Loucy (cell line): ENCODE data around the gene IFNG-AS1.

Experiments used
- H2AFZ ChIP-seq: fragments of 200-600 bp; sonication (generic); 2 replicates; pipeline ENCODE4 v1.6.0; 2016; ENCODE audit warnings: antibody characterized with exemption, mild to moderate bottlenecking, low read length, moderate library complexity
- H3F3A ChIP-seq: fragments of 200-600 bp; 2 replicates; pipeline ENCODE4 v1.6.0; 2016; ENCODE audit warnings: antibody characterized with exemption, low read depth, mild to moderate bottlenecking
- H3K27me3 ChIP-seq: fragments of 200-600 bp; sonication (generic); 2 replicates; pipeline ENCODE4 v1.6.1; 2014; ENCODE audit warnings: low read length, mild to moderate bottlenecking; ENCODE audit not compliant: insufficient read depth, poor library complexity, severe bottlenecking
- H3K36me3 ChIP-seq: fragments of 200-600 bp; sonication (generic); 2 replicates; pipeline ENCODE4 v1.6.1; 2016; ENCODE audit warnings: low read length; ENCODE audit not compliant: insufficient read depth
- H3K4me1 ChIP-seq: fragments of 200-600 bp; sonication (generic); 2 replicates; pipeline ENCODE4 v1.5.1; 2014; ENCODE audit warnings: low read length, mild to moderate bottlenecking; ENCODE audit not compliant: insufficient read depth, poor library complexity, severe bottlenecking
- H3K4me2 ChIP-seq: fragments of 200-600 bp; sonication (generic); 2 replicates; pipeline ENCODE4 v1.6.0; 2014; ENCODE audit warnings: antibody characterized with exemption, low read length, low read depth, mild to moderate bottlenecking; ENCODE audit not compliant: poor library complexity, severe bottlenecking
- H3K4me3 ChIP-seq: fragments of 200-600 bp; sonication (generic); 2 replicates; pipeline ENCODE4 v1.5.1; 2014; ENCODE audit warnings: low read length, mild to moderate bottlenecking, mixed read lengths; ENCODE audit not compliant: poor library complexity, severe bottlenecking
- H3K79me2 ChIP-seq: fragments of 200-600 bp; sonication (generic); 2 replicates; pipeline ENCODE4 v1.6.1; 2014; ENCODE audit warnings: low read length; ENCODE audit not compliant: insufficient read depth
- H3K9ac ChIP-seq: fragments of 200-600 bp; sonication (generic); 2 replicates; pipeline ENCODE4 v1.6.0; 2014; ENCODE audit warnings: mild to moderate bottlenecking, low read depth, low read length, moderate library complexity; ENCODE audit not compliant: poor library complexity, severe bottlenecking
- H3K9me2 ChIP-seq: fragments of 200-600 bp; sonication (generic); replicated peaks from 2 replicates; pipeline ENCODE4 v1.6.1; 2016; ENCODE audit warnings: low read depth, low read length, mixed read lengths
- H3K9me3 ChIP-seq: fragments of 200-600 bp; sonication (generic); 2 replicates; pipeline ENCODE4 v1.6.1; 2014; ENCODE audit warnings: mild to moderate bottlenecking, antibody characterized with exemption, low read length, low read depth; ENCODE audit not compliant: insufficient read depth
- H4K20me1 ChIP-seq: fragments of 200-600 bp; sonication (generic); 2 replicates; pipeline ENCODE4 v1.6.0; 2014; ENCODE audit warnings: antibody characterized with exemption, low read length, mild to moderate bottlenecking; ENCODE audit not compliant: insufficient read depth, poor library complexity, severe bottlenecking
- EZH2phosphoT487 ChIP-seq: fragments of 200-600 bp; IDR thresholded peaks from 2 replicates; pipeline ENCODE4 v1.6.1; 2018; ENCODE audit warnings: antibody characterized with exemption, mild to moderate bottlenecking, moderate library complexity, borderline replicate concordance
- TF ChIP-seq, protein P1 (sequence below): fragments of 200-600 bp; sonication (generic); conservative IDR thresholded peaks from 2 replicates; pipeline ENCODE4 v1.5.1; 2014; ENCODE audit warnings: mild to moderate bottlenecking, antibody characterized with exemption, low read length

IFNG-AS1 gene

DNA sequence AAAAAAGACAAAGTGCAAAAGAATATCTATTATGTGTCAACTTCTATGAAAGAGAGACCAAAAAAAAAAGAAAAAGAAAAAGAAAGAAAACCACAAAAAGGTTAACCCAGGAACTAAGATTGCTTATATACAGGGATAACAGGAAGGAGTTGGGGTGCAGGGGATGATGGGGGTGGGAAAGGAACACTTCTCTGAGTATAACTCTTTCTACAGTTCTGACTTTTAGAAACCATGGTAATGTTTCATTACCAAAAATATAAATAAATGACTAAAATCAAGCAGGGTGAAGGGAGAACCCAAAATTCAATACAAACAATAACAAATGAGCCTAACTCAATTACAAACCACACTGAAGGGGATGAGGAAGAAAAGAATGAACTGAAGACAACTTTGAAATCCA is 9.1 kb downstream of the IFNG-AS1 start:
- no peaks in the 10 kb centered on the region for H3K27me3 ChIP-seq
- H3K9me2 ChIP-seq: no peaks in the 10 kb centered on the region
- H3K9me3 ChIP-seq: no peaks in the 10 kb centered on the region
- peaks cover 4% of the 10 kb centered on the region for H3K4me1 ChIP-seq
- H3K4me2 ChIP-seq: no peak overlapping the region
- H3K4me3 ChIP-seq: no peak overlapping the region
- H3K79me2 ChIP-seq: no peaks in the 10 kb centered on the region
- no peak overlapping the region for H3K9ac ChIP-seq
- no peaks in the 10 kb centered on the region for H3K36me3 ChIP-seq
- H3F3A ChIP-seq: no peaks in the 10 kb centered on the region
- TF ChIP-seq EZH2phosphoT487: no peak
- TF ChIP-seq, protein P1, sequence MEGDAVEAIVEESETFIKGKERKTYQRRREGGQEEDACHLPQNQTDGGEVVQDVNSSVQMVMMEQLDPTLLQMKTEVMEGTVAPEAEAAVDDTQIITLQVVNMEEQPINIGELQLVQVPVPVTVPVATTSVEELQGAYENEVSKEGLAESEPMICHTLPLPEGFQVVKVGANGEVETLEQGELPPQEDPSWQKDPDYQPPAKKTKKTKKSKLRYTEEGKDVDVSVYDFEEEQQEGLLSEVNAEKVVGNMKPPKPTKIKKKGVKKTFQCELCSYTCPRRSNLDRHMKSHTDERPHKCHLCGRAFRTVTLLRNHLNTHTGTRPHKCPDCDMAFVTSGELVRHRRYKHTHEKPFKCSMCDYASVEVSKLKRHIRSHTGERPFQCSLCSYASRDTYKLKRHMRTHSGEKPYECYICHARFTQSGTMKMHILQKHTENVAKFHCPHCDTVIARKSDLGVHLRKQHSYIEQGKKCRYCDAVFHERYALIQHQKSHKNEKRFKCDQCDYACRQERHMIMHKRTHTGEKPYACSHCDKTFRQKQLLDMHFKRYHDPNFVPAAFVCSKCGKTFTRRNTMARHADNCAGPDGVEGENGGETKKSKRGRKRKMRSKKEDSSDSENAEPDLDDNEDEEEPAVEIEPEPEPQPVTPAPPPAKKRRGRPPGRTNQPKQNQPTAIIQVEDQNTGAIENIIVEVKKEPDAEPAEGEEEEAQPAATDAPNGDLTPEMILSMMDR: no peak
- no peaks in the 10 kb centered on the region for H4K20me1 ChIP-seq
- no peak overlapping the region for H2AFZ ChIP-seq

DNA sequence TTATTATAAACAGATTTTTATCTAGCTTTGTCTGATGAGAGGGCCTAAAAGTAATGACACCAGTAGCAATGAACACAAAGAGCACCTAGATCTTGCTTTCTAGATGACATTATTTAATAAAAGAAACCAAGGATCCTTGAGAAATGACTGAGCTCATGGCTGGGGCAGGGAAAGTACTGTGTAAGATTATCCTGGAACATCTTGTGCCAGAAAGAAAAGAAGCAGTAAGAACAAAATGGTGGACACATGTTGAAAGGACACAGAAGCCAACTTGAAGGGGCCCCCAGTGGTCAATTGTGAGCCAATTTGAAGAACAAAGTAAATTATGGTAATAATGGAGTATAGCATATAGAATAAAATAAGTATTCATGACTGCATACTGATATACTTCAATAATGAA is 10.0 kb downstream of the IFNG-AS1 start:
- Histone ChIP-seq H3K9ac (no peak overlapping the region), H3K4me3 (no peak overlapping the region), H3K9me3 (no peaks in the 10 kb centered on the region), H3K4me1 (peaks cover 4% of the 10 kb centered on the region), H3K9me2 (no peaks in the 10 kb centered on the region), H3F3A (no peaks in the 10 kb centered on the region), H3K36me3 (no peaks in the 10 kb centered on the region), H4K20me1 (no peaks in the 10 kb centered on the region), H3K27me3 (no peaks in the 10 kb centered on the region), H3K79me2 (no peaks in the 10 kb centered on the region), H2AFZ (no peak overlapping the region), H3K4me2 (no peak overlapping the region)
- TF ChIP-seq EZH2phosphoT487: no peak
- TF ChIP-seq, protein P1: no peak

DNA sequence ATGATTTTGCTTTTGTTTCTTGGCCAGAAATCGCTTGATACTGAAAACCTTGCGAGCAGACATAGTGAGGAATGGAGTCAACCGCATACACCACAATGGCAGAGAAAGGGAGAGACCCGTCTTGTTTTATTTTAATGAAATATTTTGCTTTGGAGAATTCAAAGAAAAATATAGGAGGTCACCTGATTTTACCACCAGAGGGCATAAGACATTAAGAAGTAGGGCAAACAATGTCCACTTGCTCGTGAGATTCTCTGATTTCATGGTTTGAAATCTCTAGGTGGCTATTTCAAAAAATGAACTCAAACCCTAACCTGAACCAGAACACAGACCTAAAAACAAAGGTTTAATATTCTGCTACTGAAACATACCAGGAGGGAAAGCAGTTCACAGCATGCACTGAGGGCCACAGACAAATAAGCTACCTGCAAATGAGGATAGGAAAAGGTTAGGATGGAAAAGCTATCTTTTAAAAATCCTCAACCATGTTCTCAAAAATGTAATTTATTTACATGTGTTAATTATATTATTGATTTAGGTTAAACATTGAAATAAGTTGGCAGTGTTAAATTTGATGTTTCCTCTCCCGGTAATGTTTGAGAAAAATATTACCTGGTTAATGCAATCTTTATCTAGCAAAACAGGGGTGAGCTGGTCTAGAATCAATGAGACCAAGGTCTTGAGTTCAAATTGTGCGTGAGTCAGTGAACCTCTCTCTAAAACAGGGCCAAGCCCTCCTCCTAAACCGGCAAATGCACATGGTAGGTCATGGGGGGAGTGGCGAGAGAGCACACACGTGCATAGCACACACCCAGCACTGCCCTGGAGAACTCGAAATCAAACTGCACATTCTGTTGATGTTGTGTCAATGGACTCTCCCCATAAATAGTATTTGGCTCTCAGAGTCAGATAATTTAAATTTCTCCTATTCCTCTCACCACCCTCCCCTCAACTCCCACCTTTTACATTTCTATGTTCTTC is 12.5 kb downstream of the IFNG-AS1 start:
- Histone ChIP-seq H3K36me3 (no peaks in the 10 kb centered on the region), H3K4me3 (no peak overlapping the region), H3K4me2 (no peak overlapping the region), H3K9me2 (no peaks in the 10 kb centered on the region), H2AFZ (peak overlapping the region; percentile 8; the same call in 1 of the 2 replicates), H3K27me3 (no peaks in the 10 kb centered on the region), H3K9ac (no peak overlapping the region), H3F3A (no peaks in the 10 kb centered on the region), H3K9me3 (no peaks in the 10 kb centered on the region), H4K20me1 (no peaks in the 10 kb centered on the region), H3K79me2 (no peaks in the 10 kb centered on the region), H3K4me1 (peaks cover 4% of the 10 kb centered on the region)
- TF ChIP-seq, protein P1: peak; percentile 82
- no peak for TF ChIP-seq EZH2phosphoT487
